ENCODE data around the gene HASPIN.
A peak's percentile ranks its signal among the peaks of the same experiment; 100 is the strongest.
"Not testable (repeated sequence)": the region's sequence is repeated elsewhere in the genome, so short reads cannot be mapped to it uniquely, and the experiment has no call there.

HASPIN gene

DNA sequence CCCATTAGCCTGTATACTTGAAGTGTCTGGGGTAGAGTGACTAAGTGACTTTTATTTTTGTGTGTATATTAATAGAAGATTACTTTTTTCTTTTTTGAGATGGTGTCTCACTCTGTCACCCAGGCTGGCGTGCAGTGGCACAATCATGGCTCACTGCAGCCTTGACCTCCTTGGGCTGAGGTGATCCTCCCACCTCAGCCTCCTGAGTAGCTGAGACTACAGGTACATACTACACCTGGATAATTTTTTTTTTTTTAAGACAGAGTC, 18.1 kb upstream of the HASPIN start:
- H3K27me3 ChIP-seq (replicated peaks in 2 of 5; ENCODE audit: control insufficient read depth in 4 of 5, insufficient read depth in 5 of 5, low read length in 4 of 5); H3K4me1 ChIP-seq (ENCODE audit: control extremely low read depth in 1 of 4, control insufficient read depth in 4 of 4, insufficient read depth in 4 of 4, low read length in 3 of 4); POLR2A ChIA-PET; H3K4me3 ChIP-seq (ENCODE audit: control insufficient read depth in 1 of 7, extremely low read depth in 1 of 7, insufficient read depth in 4 of 7, low read depth in 2 of 7, low read length in 6 of 7); H3K27ac ChIP-seq (ENCODE audit: insufficient read depth in 1 of 2, low read depth in 1 of 2, low read length in 2 of 2, poor library complexity in 1 of 2, severe bottlenecking in 2 of 2); H3K9me3 ChIP-seq (ENCODE audit: control extremely low read depth in 1 of 5, control insufficient read depth in 4 of 5, insufficient read depth in 2 of 5, low read depth in 1 of 5, low read length in 4 of 5); H3K36me3 ChIP-seq (ENCODE audit: control insufficient read depth in 4 of 4, insufficient read depth in 4 of 4, low read length in 3 of 4); DNase-seq; CTCF ChIA-PET: not testable (repeated sequence)
- WGBS (ENCODE audit: insufficient coverage) = no CpG with 5 or more reads among the region's 1 CpG

DNA sequence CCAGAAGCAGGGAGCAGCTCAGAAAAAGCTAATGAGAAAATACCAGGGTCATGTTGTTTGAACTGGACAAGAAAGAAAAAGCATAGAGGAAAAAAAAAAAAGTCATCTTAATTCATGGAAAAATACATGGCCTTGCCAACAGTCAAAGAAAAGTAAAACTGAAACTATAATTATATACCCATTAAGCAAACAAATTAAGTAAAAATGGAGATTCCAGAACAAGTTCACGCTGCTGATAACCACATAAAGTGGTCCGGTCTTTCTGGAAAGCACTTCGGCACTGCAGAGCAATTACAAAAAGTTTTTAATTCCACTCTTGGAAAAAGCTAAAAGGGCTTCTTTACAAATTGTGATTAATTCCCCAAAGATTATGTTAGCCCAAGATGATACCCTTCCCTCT, 15.3 kb upstream of the HASPIN start:
- peaks cover 0 to 5% (median under 1%) of the 10 kb centered on the region in 4 experiments for H3K36me3 ChIP-seq (ENCODE audit: control insufficient read depth in 4 of 4, insufficient read depth in 4 of 4, low read length in 3 of 4)
- ChIA-PET CTCF (interaction anchor here (1.0 kb wide), 1 partner anchor 118 kb away, joined by 3 read pairs; no protein-coding TSS in a partner anchor), POLR2A (no interaction called here)
- H3K27me3 ChIP-seq (replicated peaks in 2 of 5; ENCODE audit: control insufficient read depth in 4 of 5, insufficient read depth in 5 of 5, low read length in 4 of 5) = no peaks in the 10 kb centered on the region
- H3K4me1 ChIP-seq (ENCODE audit: control extremely low read depth in 1 of 4, control insufficient read depth in 4 of 4, insufficient read depth in 4 of 4, low read length in 3 of 4) = peaks cover 0 to 30% (median 2%) of the 10 kb centered on the region in 4 experiments
- no peaks in the 10 kb centered on the region for H3K9me3 ChIP-seq (ENCODE audit: control extremely low read depth in 1 of 5, control insufficient read depth in 4 of 5, insufficient read depth in 2 of 5, low read depth in 1 of 5, low read length in 4 of 5)
- no peak overlapping the region for H3K4me3 ChIP-seq (ENCODE audit: control insufficient read depth in 1 of 7, extremely low read depth in 1 of 7, insufficient read depth in 4 of 7, low read depth in 2 of 7, low read length in 6 of 7)
- H3K27ac ChIP-seq (ENCODE audit: insufficient read depth in 1 of 2, low read depth in 1 of 2, low read length in 2 of 2, poor library complexity in 1 of 2, severe bottlenecking in 2 of 2) = no peak overlapping the region
- DNase-seq = no peak
- WGBS (ENCODE audit: insufficient coverage) = 95% methylated on average over 3 of the region's 3 CpGs

DNA sequence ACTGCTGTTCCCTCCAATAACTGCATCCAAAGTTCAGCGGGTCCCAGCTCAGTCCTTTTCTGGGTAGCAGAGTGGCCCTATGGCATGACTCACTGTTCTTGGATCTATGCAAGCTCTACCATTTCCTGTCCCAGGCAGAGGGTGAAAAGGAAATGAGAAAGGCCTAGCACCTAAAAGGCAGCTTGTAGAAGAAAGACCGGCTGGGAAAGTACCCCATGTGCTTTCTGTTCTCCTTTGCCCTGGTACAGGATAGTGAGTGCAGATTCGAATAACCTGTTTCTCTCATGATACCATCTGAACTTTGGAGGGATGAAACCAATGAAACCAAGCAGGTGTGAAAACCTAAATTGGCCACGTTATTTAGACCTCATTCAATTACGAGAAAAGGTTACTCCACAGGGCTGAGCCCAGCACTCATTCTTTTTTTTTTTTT, 12.7 kb upstream of the HASPIN start:
- WGBS (ENCODE audit: insufficient coverage) = 25% methylated on average over 2 of the region's 5 CpGs
- Histone ChIP-seq H3K4me1 (ENCODE audit: control extremely low read depth in 1 of 4, control insufficient read depth in 4 of 4, insufficient read depth in 4 of 4, low read length in 3 of 4) (peaks cover 0 to 27% (median 2%) of the 10 kb centered on the region in 4 experiments), H3K36me3 (ENCODE audit: control insufficient read depth in 4 of 4, insufficient read depth in 4 of 4, low read length in 3 of 4) (peaks cover 3 to 20% (median 14%) of the 10 kb centered on the region in 4 experiments), H3K4me3 (ENCODE audit: control insufficient read depth in 1 of 7, extremely low read depth in 1 of 7, insufficient read depth in 4 of 7, low read depth in 2 of 7, low read length in 6 of 7) (no peak overlapping the region), H3K27ac (ENCODE audit: insufficient read depth in 1 of 2, low read depth in 1 of 2, low read length in 2 of 2, poor library complexity in 1 of 2, severe bottlenecking in 2 of 2) (no peak overlapping the region), H3K27me3 (replicated peaks in 2 of 5; ENCODE audit: control insufficient read depth in 4 of 5, insufficient read depth in 5 of 5, low read length in 4 of 5) (no peaks in the 10 kb centered on the region), H3K9me3 (ENCODE audit: control extremely low read depth in 1 of 5, control insufficient read depth in 4 of 5, insufficient read depth in 2 of 5, low read depth in 1 of 5, low read length in 4 of 5) (no peaks in the 10 kb centered on the region)
- ChIA-PET CTCF (interaction anchor here (0.9 kb wide), 1 partner anchor 116 kb away, joined by 3 read pairs; no protein-coding TSS in a partner anchor), POLR2A (interaction anchor here (0.6 kb wide), 1 partner anchor 1075 kb away, joined by 5 read pairs; no protein-coding TSS in a partner anchor)
- DNase-seq = peak; percentile 78 to 96 (median 94)

DNA sequence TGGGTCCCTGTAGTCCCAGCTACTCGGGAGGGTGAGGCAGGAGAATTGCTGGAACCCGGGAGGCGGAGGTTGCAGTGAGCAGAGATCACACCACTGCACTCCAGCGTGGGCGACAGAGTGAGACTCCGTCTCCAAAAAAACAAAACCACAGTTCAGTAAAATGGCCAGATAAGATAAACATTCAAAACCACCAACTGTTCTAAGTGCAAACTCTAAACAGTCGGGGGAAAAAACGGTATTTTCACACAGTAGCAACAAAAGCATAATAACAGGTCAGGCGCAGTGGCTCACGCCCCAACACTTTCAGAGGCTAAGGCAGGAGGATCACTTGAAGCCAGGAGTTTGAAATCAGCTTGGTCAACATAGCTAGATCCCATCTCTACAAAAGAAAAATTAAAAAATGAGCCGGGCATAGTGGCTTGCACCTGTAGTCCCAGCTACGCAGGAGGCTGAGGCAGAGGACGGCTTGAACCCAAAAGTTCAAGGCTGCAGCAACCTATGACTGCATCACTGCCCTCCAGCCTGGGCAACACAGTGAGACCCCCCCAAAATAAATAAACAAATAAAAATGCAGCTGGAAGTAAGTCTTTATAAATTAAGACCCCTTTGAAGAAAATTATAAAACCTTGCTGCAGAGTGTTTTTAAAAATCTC, 10.8 kb upstream of the HASPIN start:
- peaks cover 11 to 38% (median 27%) of the 10 kb centered on the region in 4 experiments for H3K36me3 ChIP-seq (ENCODE audit: control insufficient read depth in 4 of 4, insufficient read depth in 4 of 4, low read length in 3 of 4)
- DNase-seq = peak; percentile 43 to 87 (median 72)
- H3K4me1 ChIP-seq (ENCODE audit: control extremely low read depth in 1 of 4, control insufficient read depth in 4 of 4, insufficient read depth in 4 of 4, low read length in 3 of 4) = peaks cover 0 to 27% (median 2%) of the 10 kb centered on the region in 4 experiments
- H3K27ac ChIP-seq (ENCODE audit: insufficient read depth in 1 of 2, low read depth in 1 of 2, low read length in 2 of 2, poor library complexity in 1 of 2, severe bottlenecking in 2 of 2) = peak overlapping the region; percentile 58 to 74
- no peaks in the 10 kb centered on the region for H3K9me3 ChIP-seq (ENCODE audit: control extremely low read depth in 1 of 5, control insufficient read depth in 4 of 5, insufficient read depth in 2 of 5, low read depth in 1 of 5, low read length in 4 of 5)
- H3K27me3 ChIP-seq (replicated peaks in 2 of 5; ENCODE audit: control insufficient read depth in 4 of 5, insufficient read depth in 5 of 5, low read length in 4 of 5) = no peaks in the 10 kb centered on the region
- POLR2A ChIA-PET = interaction anchor here (1.4 kb wide), 1 partner anchor 10 kb away, joined by 4 read pairs; no protein-coding TSS in a partner anchor
- CTCF ChIA-PET = interaction anchor here (1.6 to 2.3 kb wide), 2 partner anchors 10 to 11 kb away, joined by 8 to 11 read pairs; partner anchors contain the start of gene HASPIN
- H3K4me3 ChIP-seq (ENCODE audit: control insufficient read depth in 1 of 7, extremely low read depth in 1 of 7, insufficient read depth in 4 of 7, low read depth in 2 of 7, low read length in 6 of 7) = no peak overlapping the region
- WGBS (ENCODE audit: insufficient coverage) = 40% methylated on average over 6 of the region's 13 CpGs

DNA sequence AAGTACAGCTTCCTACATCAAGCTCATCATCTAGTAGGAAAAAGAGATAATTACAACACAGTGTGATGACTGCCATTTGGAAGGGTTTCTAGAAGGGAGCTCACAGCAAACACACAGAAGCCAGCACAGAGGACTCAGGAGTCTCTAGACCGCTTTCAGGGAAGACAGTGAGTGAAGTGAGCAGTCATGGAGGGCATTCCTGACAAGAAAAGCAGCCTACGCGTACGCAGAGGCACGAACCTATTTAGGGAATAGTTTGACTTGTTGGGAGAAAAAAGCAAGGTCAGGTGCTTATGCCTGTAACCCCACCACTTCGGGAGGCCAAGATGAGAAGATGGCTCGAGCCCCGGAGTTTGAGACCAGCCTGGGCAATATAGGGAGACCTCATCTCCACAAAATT, 8.4 kb upstream of the HASPIN start:
- Histone ChIP-seq H3K27ac (ENCODE audit: insufficient read depth in 1 of 2, low read depth in 1 of 2, low read length in 2 of 2, poor library complexity in 1 of 2, severe bottlenecking in 2 of 2) (no peak overlapping the region), H3K36me3 (ENCODE audit: control insufficient read depth in 4 of 4, insufficient read depth in 4 of 4, low read length in 3 of 4) (peaks cover 11 to 47% (median 31%) of the 10 kb centered on the region in 4 experiments), H3K4me3 (ENCODE audit: control insufficient read depth in 1 of 7, extremely low read depth in 1 of 7, insufficient read depth in 4 of 7, low read depth in 2 of 7, low read length in 6 of 7) (no peak overlapping the region), H3K4me1 (ENCODE audit: control extremely low read depth in 1 of 4, control insufficient read depth in 4 of 4, insufficient read depth in 4 of 4, low read length in 3 of 4) (peaks cover 5 to 39% (median 11%) of the 10 kb centered on the region in 4 experiments), H3K9me3 (ENCODE audit: control extremely low read depth in 1 of 5, control insufficient read depth in 4 of 5, insufficient read depth in 2 of 5, low read depth in 1 of 5, low read length in 4 of 5) (no peaks in the 10 kb centered on the region), H3K27me3 (replicated peaks in 2 of 5; ENCODE audit: control insufficient read depth in 4 of 5, insufficient read depth in 5 of 5, low read length in 4 of 5) (no peaks in the 10 kb centered on the region)
- WGBS (ENCODE audit: insufficient coverage) = 95% methylated on average over 5 of the region's 8 CpGs
- DNase-seq = no peak
- POLR2A ChIA-PET = no interaction called here
- CTCF ChIA-PET = interaction anchor here (1.0 to 1.4 kb wide), 2 partner anchors 11 to 33 kb away, joined by 3 read pairs; no protein-coding TSS in a partner anchor

DNA sequence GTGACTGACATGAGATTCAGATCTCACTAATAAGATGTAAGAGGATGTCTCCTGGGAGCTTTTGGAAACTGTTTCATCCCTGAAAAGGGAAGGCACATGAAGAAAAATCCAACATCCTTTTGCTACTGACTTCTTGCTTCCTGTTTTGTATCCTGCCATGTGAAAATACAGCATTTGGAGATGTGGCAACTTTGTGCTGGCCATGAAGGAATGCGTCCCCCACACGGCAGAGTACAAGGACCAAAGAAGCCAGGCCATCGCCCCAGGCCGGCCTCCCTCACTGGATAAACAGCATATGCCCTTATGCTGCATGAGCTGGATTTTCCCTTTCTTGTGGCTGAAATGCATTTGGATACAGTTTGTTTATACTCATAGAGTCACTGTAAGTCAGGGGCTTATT, 5.5 kb upstream of the HASPIN start:
- POLR2A ChIA-PET = no interaction called here
- no peak overlapping the region for H3K4me3 ChIP-seq (ENCODE audit: control insufficient read depth in 1 of 7, extremely low read depth in 1 of 7, insufficient read depth in 4 of 7, low read depth in 2 of 7, low read length in 6 of 7)
- CTCF ChIA-PET = interaction anchor here (0.6 to 1.7 kb wide), 2 partner anchors 100 to 1069 kb away, joined by 3 to 4 read pairs; no protein-coding TSS in a partner anchor

DNA sequence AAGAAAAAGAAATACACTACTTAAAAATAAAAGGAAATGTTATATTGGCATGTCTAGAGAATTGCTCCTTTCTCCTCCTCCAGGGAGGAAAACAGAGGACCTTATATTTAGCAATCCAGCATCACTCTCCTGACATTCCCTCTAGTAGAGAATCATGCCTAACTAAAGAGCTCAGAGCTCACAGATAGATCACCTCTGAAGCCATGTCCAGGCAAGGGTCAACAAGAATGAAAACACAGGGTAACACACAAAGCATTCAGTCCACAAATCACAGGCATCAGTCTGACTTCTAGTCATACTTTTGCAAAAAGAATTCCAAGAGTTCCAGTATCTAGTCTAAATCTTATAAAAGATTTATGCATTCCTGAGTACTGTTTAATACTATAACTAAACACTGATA, 4.4 kb upstream of the HASPIN start:
- Histone ChIP-seq H3K36me3 (ENCODE audit: control insufficient read depth in 4 of 4, insufficient read depth in 4 of 4, low read length in 3 of 4) (peaks cover 11 to 43% (median 31%) of the 10 kb centered on the region in 4 experiments), H3K27me3 (replicated peaks in 2 of 5; ENCODE audit: control insufficient read depth in 4 of 5, insufficient read depth in 5 of 5, low read length in 4 of 5) (no peaks in the 10 kb centered on the region), H3K27ac (ENCODE audit: insufficient read depth in 1 of 2, low read depth in 1 of 2, low read length in 2 of 2, poor library complexity in 1 of 2, severe bottlenecking in 2 of 2) (no peak overlapping the region), H3K4me3 (ENCODE audit: control insufficient read depth in 1 of 7, extremely low read depth in 1 of 7, insufficient read depth in 4 of 7, low read depth in 2 of 7, low read length in 6 of 7) (no peak overlapping the region), H3K4me1 (ENCODE audit: control extremely low read depth in 1 of 4, control insufficient read depth in 4 of 4, insufficient read depth in 4 of 4, low read length in 3 of 4) (peaks cover 20 to 32% (median 24%) of the 10 kb centered on the region in 4 experiments), H3K9me3 (ENCODE audit: control extremely low read depth in 1 of 5, control insufficient read depth in 4 of 5, insufficient read depth in 2 of 5, low read depth in 1 of 5, low read length in 4 of 5) (no peaks in the 10 kb centered on the region)
- ChIA-PET CTCF (no interaction called here), POLR2A (no interaction called here)
- DNase-seq = no peak

More for the DNA sequence above, 5.5 kb upstream of the HASPIN start:
- no peaks in the 10 kb centered on the region for H3K27me3 ChIP-seq (replicated peaks in 2 of 5; ENCODE audit: control insufficient read depth in 4 of 5, insufficient read depth in 5 of 5, low read length in 4 of 5)
- no peak for DNase-seq
- 97% methylated on average over 4 of the region's 4 CpGs for WGBS (ENCODE audit: insufficient coverage)
- peaks cover 11 to 43% (median 32%) of the 10 kb centered on the region in 4 experiments for H3K36me3 ChIP-seq (ENCODE audit: control insufficient read depth in 4 of 4, insufficient read depth in 4 of 4, low read length in 3 of 4)
- no peak overlapping the region for H3K27ac ChIP-seq (ENCODE audit: insufficient read depth in 1 of 2, low read depth in 1 of 2, low read length in 2 of 2, poor library complexity in 1 of 2, severe bottlenecking in 2 of 2)
- H3K4me1 ChIP-seq (ENCODE audit: control extremely low read depth in 1 of 4, control insufficient read depth in 4 of 4, insufficient read depth in 4 of 4, low read length in 3 of 4) = peaks cover 16 to 29% (median 21%) of the 10 kb centered on the region in 4 experiments
- H3K9me3 ChIP-seq (ENCODE audit: control extremely low read depth in 1 of 5, control insufficient read depth in 4 of 5, insufficient read depth in 2 of 5, low read depth in 1 of 5, low read length in 4 of 5) = no peaks in the 10 kb centered on the region
